GM23338 (cell line): ENCODE results near the gene S100A16.

Experiments used
- CREB1 ChIP-seq: fragments of 250-450 bp; sonication (Bioruptor Pico); IDR thresholded peaks from 2 replicates; pipeline ENCODE4 v1.5.0; 2020; ENCODE audit warnings: low read depth, mild to moderate bottlenecking, moderate library complexity
- CTCF ChIP-seq, 2 experiments: fragments of 200-600 bp in 1 of 2; sonication (generic) in 1 of 2; conservative IDR thresholded peaks; 2 replicates each; pipeline versions ENCODE4 v1.5.1 to v1.6.1; 2016 to 2017; ENCODE audit warnings: antibody characterized with exemption in 2 of 2, low read depth in 2 of 2, mild to moderate bottlenecking in 2 of 2, moderate library complexity in 1 of 2
- EZH2 ChIP-seq: fragments of 200-600 bp; sonication (generic); IDR thresholded peaks from one replicate; pipeline ENCODE4 v1.8.0; 2017; ENCODE audit warnings: antibody characterized with exemption, mild to moderate bottlenecking, low read depth; ENCODE audit not compliant: unreplicated experiment
- EZH2phosphoT487 ChIP-seq: fragments of 200-600 bp; sonication (generic); IDR thresholded peaks from one replicate; pipeline ENCODE4 v1.8.1; 2018; ENCODE audit warnings: antibody characterized with exemption; ENCODE audit not compliant: unreplicated experiment
- NANOG ChIP-seq: IDR thresholded peaks from 2 replicates; pipeline ENCODE4 v1.6.1; 2016; ENCODE audit warnings: antibody characterized with exemption, borderline replicate concordance
- POLR2AphosphoS5 ChIP-seq: IDR thresholded peaks from 2 replicates; pipeline ENCODE4 v1.6.1; 2016; ENCODE audit warnings: antibody characterized with exemption, low read depth
- REST ChIP-seq: IDR thresholded peaks from one replicate; pipeline ENCODE4 v1.6.1; 2018; ENCODE audit warnings: antibody characterized with exemption; ENCODE audit not compliant: unreplicated experiment

- no peak for TF ChIP-seq CTCF (conservative IDR thresholded peaks at IDR 0.05; ENCODE audit: low read depth in 2 of 2)
- no peak for TF ChIP-seq EZH2
- no peak for TF ChIP-seq REST
- no peak for TF ChIP-seq EZH2phosphoT487
- no peak for TF ChIP-seq NANOG
- TF ChIP-seq POLR2AphosphoS5 = no peak
- no peak for TF ChIP-seq CREB1 (CRISPR knock-in tag)
Measured at GRCh38 chr1:153561466-153561985, 51.4 kb downstream of the S100A16 start.
